ENCODE data around the gene ZNF682. TPM values are rescaled to one million over a fixed set of nuclear protein-coding genes. Genes with fewer than 3 reads are reported as not detected.
A peak's percentile ranks its signal among the peaks of the same experiment; 100 is the strongest.
"Not testable (repeated sequence)": the region's sequence is repeated elsewhere in the genome, so short reads cannot be mapped to it uniquely, and the experiment has no call there.

ZNF682 gene
- total RNA-seq, 1 experiment from 2014 or later: 2.5 TPM

- Histone ChIP-seq H3K36me3 (ENCODE audit: control insufficient read depth, insufficient read depth, low read length) (no peaks in the 10 kb centered on the region), H3K9me3 (no peaks in the 10 kb centered on the region), H3K4me3 (ENCODE audit: low read depth, low read length) (peak overlapping the region; percentile 47), H3K4me1 (no peaks in the 10 kb centered on the region), H3K27me3 (replicated peaks; ENCODE audit: control insufficient read depth, insufficient read depth, low read length) (no peaks in the 10 kb centered on the region)
- H3K4me3 Mint-ChIP-seq (ENCODE audit: unreplicated experiment): peak overlapping the region; percentile 89
- intact Hi-C loops (cut with micrococcal nuclease; ENCODE audit: unreplicated experiment): loop anchor here (1.0 kb wide), 2 partner anchors 13 to 25 kb away; partner anchors contain the start of genes ZNF682 and ZNF90
- H3K4me1 Mint-ChIP-seq (ENCODE audit: low read depth, unreplicated experiment): no peaks in the 10 kb centered on the region
- ChIA-PET CTCF (no interaction called here), POLR2A (interaction anchor here (0.6 to 1.3 kb wide), 5 partner anchors 13 to 187 kb away, joined by 3 to 12 read pairs (median 4); partner anchors contain the start of genes ZNF253, ZNF682, ZNF90 and ZNF93)
- BruUV-seq (replicated peaks): no TSS peak
- peak overlapping the region; percentile 90 for H3K27ac Mint-ChIP-seq (ENCODE audit: unreplicated experiment)
- TF ChIP-seq, protein P1, sequence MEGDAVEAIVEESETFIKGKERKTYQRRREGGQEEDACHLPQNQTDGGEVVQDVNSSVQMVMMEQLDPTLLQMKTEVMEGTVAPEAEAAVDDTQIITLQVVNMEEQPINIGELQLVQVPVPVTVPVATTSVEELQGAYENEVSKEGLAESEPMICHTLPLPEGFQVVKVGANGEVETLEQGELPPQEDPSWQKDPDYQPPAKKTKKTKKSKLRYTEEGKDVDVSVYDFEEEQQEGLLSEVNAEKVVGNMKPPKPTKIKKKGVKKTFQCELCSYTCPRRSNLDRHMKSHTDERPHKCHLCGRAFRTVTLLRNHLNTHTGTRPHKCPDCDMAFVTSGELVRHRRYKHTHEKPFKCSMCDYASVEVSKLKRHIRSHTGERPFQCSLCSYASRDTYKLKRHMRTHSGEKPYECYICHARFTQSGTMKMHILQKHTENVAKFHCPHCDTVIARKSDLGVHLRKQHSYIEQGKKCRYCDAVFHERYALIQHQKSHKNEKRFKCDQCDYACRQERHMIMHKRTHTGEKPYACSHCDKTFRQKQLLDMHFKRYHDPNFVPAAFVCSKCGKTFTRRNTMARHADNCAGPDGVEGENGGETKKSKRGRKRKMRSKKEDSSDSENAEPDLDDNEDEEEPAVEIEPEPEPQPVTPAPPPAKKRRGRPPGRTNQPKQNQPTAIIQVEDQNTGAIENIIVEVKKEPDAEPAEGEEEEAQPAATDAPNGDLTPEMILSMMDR (IDR thresholded peaks at IDR 0.05; ENCODE audit: insufficient read depth in 1 of 2, low read depth in 1 of 2, low read length in 1 of 2, severe bottlenecking in 1 of 2, unreplicated experiment in 1 of 2): no peak
- no peaks in the 10 kb centered on the region for H3K9me3 Mint-ChIP-seq (ENCODE audit: unreplicated experiment)
- peaks cover 9% of the 10 kb centered on the region for H3K36me3 Mint-ChIP-seq (ENCODE audit: insufficient read depth, unreplicated experiment)
- DNase-seq: peak; percentile 88 to 96
- H3K27me3 Mint-ChIP-seq (ENCODE audit: insufficient read depth, unreplicated experiment): no peaks in the 10 kb centered on the region
These were observed 12.8 kb upstream of the ZNF682 start for GRCh38 chr19:20051841-20052768.

DNA sequence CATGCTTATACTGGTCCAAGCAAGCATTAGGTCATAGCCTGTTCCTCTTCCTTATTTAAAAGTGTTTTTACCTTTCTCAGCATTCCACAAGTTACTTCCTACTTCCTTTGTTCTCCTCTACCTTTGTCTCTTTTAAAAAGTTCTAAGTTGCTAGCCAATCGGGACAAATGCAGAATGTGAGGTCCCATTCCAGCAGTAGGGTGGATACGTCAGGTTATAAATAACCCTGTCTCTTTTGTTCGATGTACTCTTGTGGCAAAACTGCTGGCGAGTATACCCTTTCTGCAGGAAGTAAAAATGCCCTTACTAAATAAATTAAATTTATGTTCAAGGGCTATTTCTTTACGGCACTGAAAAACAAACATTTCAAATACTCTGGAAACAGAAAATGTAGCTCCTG is 6.4 kb upstream of the ZNF682 start:
- H3K4me3 Mint-ChIP-seq (ENCODE audit: unreplicated experiment); H3K36me3 Mint-ChIP-seq (ENCODE audit: insufficient read depth, unreplicated experiment); H3K36me3 ChIP-seq (ENCODE audit: control insufficient read depth, insufficient read depth, low read length); intact Hi-C loops (cut with micrococcal nuclease; ENCODE audit: unreplicated experiment); H3K4me1 ChIP-seq; H3K9me3 ChIP-seq; H3K27me3 Mint-ChIP-seq (ENCODE audit: insufficient read depth, unreplicated experiment); H3K4me1 Mint-ChIP-seq (ENCODE audit: low read depth, unreplicated experiment); CTCF ChIA-PET; H3K4me3 ChIP-seq (ENCODE audit: low read depth, low read length); H3K27me3 ChIP-seq (replicated peaks; ENCODE audit: control insufficient read depth, insufficient read depth, low read length); POLR2A ChIA-PET; H3K27ac Mint-ChIP-seq (ENCODE audit: unreplicated experiment); DNase-seq; BruUV-seq (replicated peaks): not testable (repeated sequence)
- peaks cover 15% of the 10 kb centered on the region for H3K9me3 Mint-ChIP-seq (ENCODE audit: unreplicated experiment)

- Histone ChIP-seq H3K27me3 (replicated peaks; ENCODE audit: control insufficient read depth, insufficient read depth, low read length) (no peaks in the 10 kb centered on the region), H3K9me3 (peaks cover 3% of the 10 kb centered on the region; the same call in 1 of the 2 replicates), H3K4me3 (ENCODE audit: low read depth, low read length) (no peak overlapping the region), H3K4me1 (no peaks in the 10 kb centered on the region), H3K36me3 (ENCODE audit: control insufficient read depth, insufficient read depth, low read length) (no peaks in the 10 kb centered on the region)
- Mint-ChIP-seq H3K36me3 (ENCODE audit: insufficient read depth, unreplicated experiment) (no peaks in the 10 kb centered on the region), H3K4me3 (ENCODE audit: unreplicated experiment) (no peak overlapping the region), H3K9me3 (ENCODE audit: unreplicated experiment) (peaks cover 15% of the 10 kb centered on the region), H3K4me1 (ENCODE audit: low read depth, unreplicated experiment) (no peaks in the 10 kb centered on the region), H3K27ac (ENCODE audit: unreplicated experiment) (no peak overlapping the region), H3K27me3 (ENCODE audit: insufficient read depth, unreplicated experiment) (no peaks in the 10 kb centered on the region)
- BruUV-seq (replicated peaks): no TSS peak
- TF ChIP-seq, protein P1 (IDR thresholded peaks at IDR 0.05; ENCODE audit: insufficient read depth in 1 of 2, low read depth in 1 of 2, low read length in 1 of 2, severe bottlenecking in 1 of 2, unreplicated experiment in 1 of 2): no peak
- CTCF ChIA-PET: no interaction called here
- intact Hi-C loops (cut with micrococcal nuclease; ENCODE audit: unreplicated experiment): no loop called here
- no peak for DNase-seq
- POLR2A ChIA-PET: no interaction called here
These were observed 5.4 kb upstream of the ZNF682 start for GRCh38 chr19:20044663-20045062.

Data from Caco-2 (cell line).